Keratinocyte (primary cell): ENCODE measurements around the gene TIE1. TPM values are rescaled to one million over a fixed set of nuclear protein-coding genes. Genes with fewer than 3 reads are reported as not detected.

Source experiments
- DNase-seq: peaks from one replicate; pipeline ENCODE4 v3.0.0-alpha.2; 2011; ENCODE audit warnings: low read depth, missing footprints, low spot score
- FAIRE-seq: peaks from 2 replicates; lab custom pipeline; 2011; peaks lifted over from hg19 to GRCh38; lab: Jason Lieb, UNC
- H2AFZ ChIP-seq: 2 replicates; pipeline ENCODE4 v1.6.0; 2012; ENCODE audit warnings: low read length, control low read depth, inconsistent platforms; ENCODE audit not compliant: control insufficient read depth
- H3K27ac ChIP-seq: 2 replicates; pipeline ENCODE4 v1.5.1; 2011; ENCODE audit warnings: low read length; ENCODE audit not compliant: control insufficient read depth, insufficient read depth
- H3K27me3 ChIP-seq: 3 replicates; pipeline ENCODE4 v1.6.0; 2011; ENCODE audit warnings: low read length; ENCODE audit not compliant: control insufficient read depth, insufficient read depth; ENCODE audit errors: extremely low read depth
- H3K36me3 ChIP-seq, 2 experiments: 2 replicates in 1 of 2; 3 replicates in 1 of 2; pipeline ENCODE4 v1.5.1; 2011; ENCODE audit warnings: low read length in 2 of 2, mild to moderate bottlenecking in 1 of 2; ENCODE audit not compliant: control insufficient read depth in 2 of 2, insufficient read depth in 2 of 2; ENCODE audit errors: extremely low read depth in 1 of 2
- H3K4me1 ChIP-seq: 3 replicates; pipeline ENCODE4 v1.5.1; 2011; ENCODE audit warnings: low read length; ENCODE audit not compliant: control insufficient read depth, insufficient read depth; ENCODE audit errors: extremely low read depth
- H3K4me2 ChIP-seq: 3 replicates; pipeline ENCODE4 v1.6.0; 2011; ENCODE audit warnings: low read depth, low read length; ENCODE audit not compliant: control insufficient read depth, insufficient read depth; ENCODE audit errors: extremely low read depth
- H3K4me3 ChIP-seq, 3 experiments: fragments of 200-600 bp in 1 of 3; sonication (generic) in 1 of 3; 2 replicates in 2 of 3; 3 replicates in 1 of 3; pipeline ENCODE4 v1.5.1; 2011 to 2016; ENCODE audit warnings: low read length in 3 of 3, mild to moderate bottlenecking in 3 of 3, control low read depth in 2 of 3, inconsistent platforms in 1 of 3, low read depth in 1 of 3, mixed read lengths in 1 of 3, mixed run types in 1 of 3, moderate library complexity in 1 of 3; ENCODE audit not compliant: control insufficient read depth in 2 of 3, insufficient read depth in 2 of 3; ENCODE audit errors: extremely low read depth in 1 of 3
- H3K79me2 ChIP-seq: 2 replicates; pipeline ENCODE4 v1.6.0; 2012; ENCODE audit warnings: low read length; ENCODE audit not compliant: control insufficient read depth, insufficient read depth
- H3K9ac ChIP-seq: 3 replicates; pipeline ENCODE4 v1.6.0; 2011; ENCODE audit warnings: low read length; ENCODE audit not compliant: control insufficient read depth, insufficient read depth; ENCODE audit errors: extremely low read depth
- H3K9me1 ChIP-seq: 3 replicates; pipeline ENCODE4 v1.6.0; 2011; ENCODE audit warnings: low read length; ENCODE audit not compliant: control insufficient read depth, insufficient read depth; ENCODE audit errors: extremely low read depth
- H3K9me3 ChIP-seq: 2 replicates; pipeline ENCODE4 v1.5.1; 2012; ENCODE audit warnings: low read depth, low read length; ENCODE audit not compliant: control insufficient read depth
- H4K20me1 ChIP-seq: 3 replicates; pipeline ENCODE4 v1.6.0; 2011; ENCODE audit warnings: low read length; ENCODE audit not compliant: control insufficient read depth, insufficient read depth; ENCODE audit errors: extremely low read depth
- CTCF ChIP-seq, 3 experiments: IDR thresholded peaks in 1 of 3; conservative IDR thresholded peaks in 1 of 3; optimal IDR thresholded peaks in 1 of 3; 2 replicates in 2 of 3; 3 replicates in 1 of 3; pipeline versions ENCODE3 to v1.5.1; 2011; ENCODE audit warnings: low read length in 3 of 3, mild to moderate bottlenecking in 3 of 3, moderate library complexity in 2 of 3, control low read depth in 1 of 3, inconsistent platforms in 1 of 3; ENCODE audit not compliant: insufficient read depth in 2 of 3; ENCODE audit errors: extremely low read depth in 1 of 3
- EZH2 ChIP-seq: IDR thresholded peaks from one replicate; pipeline ENCODE4 v1.6.1; 2012; ENCODE audit warnings: inconsistent platforms, mild to moderate bottlenecking, low read length, moderate library complexity
- dilution Hi-C: fragments of 300-500 bp; cut with MboI; formaldehyde crosslinking; loops from one replicate; pipeline ENCODE4 v1.7.0; 2020; ENCODE audit warnings: low sequenced_read_pairs; ENCODE audit not compliant: extremely low pct_ligation_motif_present
- polyA plus RNA-seq, 5 experiments: library from polyadenylated mRNA; depleted of rRNA in 3 of 5; stranded (reverse) in 3 of 5; stranded (forward) in 1 of 5; unstranded in 1 of 5; fragments of >200 nt; gene quantifications; 1 replicate in 1 of 5; 2 replicates in 3 of 5; 3 replicates in 1 of 5; pipeline versions ENCODE4 v1.2.1 to v1.2.3, GENCODE V29; 2011 to 2012; ENCODE audit warnings: missing spikeins in 2 of 5, low read depth in 1 of 5, low replicate concordance in 1 of 5

The TIE1 gene
- polyA plus RNA-seq, 1 donor (not counting 4 experiments of a cell fraction or from before 2014, with no cell fraction given) = not detected

GRCh38 chr1:43304771-43305300 lies 4.1 kb downstream of the TIE1 start:
- Histone ChIP-seq H3K9ac (no peak overlapping the region), H3K4me2 (no peak overlapping the region), H3K27ac (no peak overlapping the region), H3K9me3 (no peaks in the 10 kb centered on the region), H3K4me1 (no peaks in the 10 kb centered on the region), H3K36me3 (no peaks in the 10 kb centered on the region), H3K9me1 (no peaks in the 10 kb centered on the region), H3K27me3 (peaks cover 8% of the 10 kb centered on the region), H3K79me2 (no peaks in the 10 kb centered on the region), H3K4me3 (no peak overlapping the region), H4K20me1 (no peaks in the 10 kb centered on the region), H2AFZ (no peak overlapping the region)
- no peak for TF ChIP-seq CTCF (optimal IDR thresholded peaks at IDR 0.05 in 1 of 3, IDR thresholded peaks at IDR 0.05 in 1 of 3, conservative IDR thresholded peaks at IDR 0.05 in 1 of 3; ENCODE audit: extremely low read depth in 1 of 3, insufficient read depth in 2 of 3, low read length in 3 of 3)
- no peak for TF ChIP-seq EZH2
- dilution Hi-C loops = no loop called here
- no peak for FAIRE-seq
- DNase-seq = no peak

- FAIRE-seq (no peak), DNase-seq (no peak)
- dilution Hi-C loops = no loop called here
- Histone ChIP-seq H2AFZ (no peak overlapping the region), H3K79me2 (no peaks in the 10 kb centered on the region), H3K4me2 (no peak overlapping the region), H4K20me1 (no peaks in the 10 kb centered on the region), H3K27me3 (peaks cover 8% of the 10 kb centered on the region), H3K4me1 (no peaks in the 10 kb centered on the region), H3K9me3 (no peaks in the 10 kb centered on the region), H3K27ac (no peak overlapping the region), H3K9me1 (no peaks in the 10 kb centered on the region), H3K4me3 (no peak overlapping the region), H3K9ac (no peak overlapping the region), H3K36me3 (no peaks in the 10 kb centered on the region)
- TF ChIP-seq EZH2 (no peak), CTCF (optimal IDR thresholded peaks at IDR 0.05 in 1 of 3, IDR thresholded peaks at IDR 0.05 in 1 of 3, conservative IDR thresholded peaks at IDR 0.05 in 1 of 3; ENCODE audit: extremely low read depth in 1 of 3, insufficient read depth in 2 of 3, low read length in 3 of 3) (no peak)
These were observed 4.7 kb downstream of the TIE1 start for GRCh38 chr1:43305461-43305860.
